HG02884 (cell line): ENCODE results near the gene CD28.
A peak's percentile ranks its signal among the peaks of the same experiment; 100 is the strongest.

Experiments used
- ATAC-seq: cut with Tn5 transposase; IDR thresholded peaks from one replicate; pipeline ENCODE4 v1.9.1; 2021; ENCODE audit warnings: mild to moderate bottlenecking, moderate library complexity; ENCODE audit not compliant: unreplicated experiment

CD28 gene

GRCh38 chr2:203713381-203713780 is 6.9 kb downstream of the CD28 start:
- no peak for ATAC-seq

GRCh38 chr2:203714112-203714511 is 7.7 kb downstream of the CD28 start:
- no peak for ATAC-seq

- ATAC-seq, result no peak
These were observed 9.3 kb downstream of the CD28 start for GRCh38 chr2:203715744-203716143.

- peak; percentile 85 for ATAC-seq
These were observed 11.6 kb downstream of the CD28 start for GRCh38 chr2:203718087-203718486.

GRCh38 chr2:203719456-203720410 is 13.3 kb downstream of the CD28 start:
- no peak for ATAC-seq

- ATAC-seq, result no peak
These were observed 14.7 kb downstream of the CD28 start for GRCh38 chr2:203720915-203721672.

- no peak for ATAC-seq
These were observed 15.4 kb downstream of the CD28 start for GRCh38 chr2:203721781-203722300.

- ATAC-seq, result no peak
These were observed 16.0 kb downstream of the CD28 start for GRCh38 chr2:203722411-203722810.

GRCh38 chr2:203728321-203728720 is 21.9 kb downstream of the CD28 start:
- no peak for ATAC-seq

GRCh38 chr2:203730076-203730729 is 23.8 kb downstream of the CD28 start:
- peak; percentile 64 for ATAC-seq

- no peak for ATAC-seq
These were observed 24.4 kb downstream of the CD28 start for GRCh38 chr2:203730883-203731282.

GRCh38 chr2:203732092-203732952 is 25.9 kb downstream of the CD28 start:
- ATAC-seq, result no peak

- no peak for ATAC-seq
These were observed 26.6 kb downstream of the CD28 start for GRCh38 chr2:203732953-203733510.

GRCh38 chr2:203733684-203734083 is 27.2 kb downstream of the CD28 start:
- ATAC-seq, result no peak

GRCh38 chr2:203734276-203734983 is 28.0 kb downstream of the CD28 start:
- ATAC-seq, result no peak

GRCh38 chr2:203737360-203737759 is 30.9 kb downstream of the CD28 start:
- ATAC-seq, result peak; percentile 74

GRCh38 chr2:203739351-203739750 is 32.9 kb downstream of the CD28 start:
- ATAC-seq, result no peak

- ATAC-seq, result no peak
These were observed 34.4 kb downstream of the CD28 start for GRCh38 chr2:203740871-203741281.

GRCh38 chr2:203741566-203741965 is 35.1 kb downstream of the CD28 start:
- no peak for ATAC-seq
